Retinal pigment epithelial cell (primary cell): ENCODE data around the gene HSD17B12.

Source experiments
- DNase-seq: peaks from one replicate; pipeline ENCODE4 v3.0.0-alpha.2; 2010; ENCODE audit warnings: low read depth
- H3K4me3 ChIP-seq: 2 replicates; pipeline ENCODE4 v1.5.1; 2011; ENCODE audit warnings: mild to moderate bottlenecking, low read length, control low read depth, moderate library complexity
- TF ChIP-seq, protein P1 (sequence below): conservative IDR thresholded peaks from 2 replicates; pipeline ENCODE4 v1.5.1; 2011; ENCODE audit warnings: low read depth, low read length, control low read depth, inconsistent platforms

The HSD17B12 gene

DNA sequence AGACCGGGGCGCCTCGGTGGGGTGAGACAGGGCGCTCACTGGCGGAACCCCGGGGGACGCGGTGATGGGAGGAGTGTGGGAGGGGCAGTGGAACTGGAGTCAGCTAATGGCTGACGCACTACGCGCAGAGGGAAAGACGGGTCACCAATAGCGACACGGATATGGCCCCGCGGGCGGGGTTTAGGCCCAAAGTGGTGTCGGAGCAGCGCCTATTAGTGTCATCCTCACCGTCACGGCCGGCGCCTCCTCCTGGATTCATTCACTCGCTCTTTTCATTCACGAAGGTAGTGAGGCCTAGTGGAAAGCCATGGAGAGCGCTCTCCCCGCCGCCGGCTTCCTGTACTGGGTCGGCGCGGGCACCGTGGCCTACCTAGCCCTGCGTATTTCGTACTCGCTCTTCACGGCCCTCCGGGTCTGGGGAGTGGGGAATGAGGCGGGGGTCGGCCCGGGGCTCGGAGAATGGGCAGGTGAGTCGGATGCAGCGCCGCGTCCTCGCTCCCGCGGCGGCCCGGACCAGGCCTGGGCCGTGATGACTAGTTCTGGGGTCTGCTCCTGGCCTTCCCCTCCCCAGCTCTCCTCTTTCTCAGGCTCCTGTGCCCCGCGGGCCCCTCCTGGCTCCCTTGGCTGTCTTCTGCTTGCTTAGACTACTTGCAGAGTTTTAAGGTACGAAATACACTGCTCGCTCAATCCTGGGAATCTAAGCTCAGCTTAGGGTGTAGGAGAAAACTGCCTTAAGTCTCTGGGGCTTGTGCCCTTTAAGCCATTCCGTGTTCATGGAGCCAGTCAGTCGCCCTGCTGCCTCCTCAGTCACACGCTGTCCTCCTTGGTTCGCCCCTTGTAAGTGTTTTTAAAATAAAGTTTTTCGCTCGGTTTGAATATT lies at the start of gene HSD17B12:
Gene HSD17B12, plus strand, starts transcription at position 218 of the 880 bp plus-strand sequence. Its CDS starts 90 bp downstream, at position 308.
- TF ChIP-seq, protein P1, sequence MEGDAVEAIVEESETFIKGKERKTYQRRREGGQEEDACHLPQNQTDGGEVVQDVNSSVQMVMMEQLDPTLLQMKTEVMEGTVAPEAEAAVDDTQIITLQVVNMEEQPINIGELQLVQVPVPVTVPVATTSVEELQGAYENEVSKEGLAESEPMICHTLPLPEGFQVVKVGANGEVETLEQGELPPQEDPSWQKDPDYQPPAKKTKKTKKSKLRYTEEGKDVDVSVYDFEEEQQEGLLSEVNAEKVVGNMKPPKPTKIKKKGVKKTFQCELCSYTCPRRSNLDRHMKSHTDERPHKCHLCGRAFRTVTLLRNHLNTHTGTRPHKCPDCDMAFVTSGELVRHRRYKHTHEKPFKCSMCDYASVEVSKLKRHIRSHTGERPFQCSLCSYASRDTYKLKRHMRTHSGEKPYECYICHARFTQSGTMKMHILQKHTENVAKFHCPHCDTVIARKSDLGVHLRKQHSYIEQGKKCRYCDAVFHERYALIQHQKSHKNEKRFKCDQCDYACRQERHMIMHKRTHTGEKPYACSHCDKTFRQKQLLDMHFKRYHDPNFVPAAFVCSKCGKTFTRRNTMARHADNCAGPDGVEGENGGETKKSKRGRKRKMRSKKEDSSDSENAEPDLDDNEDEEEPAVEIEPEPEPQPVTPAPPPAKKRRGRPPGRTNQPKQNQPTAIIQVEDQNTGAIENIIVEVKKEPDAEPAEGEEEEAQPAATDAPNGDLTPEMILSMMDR: no peak
- H3K4me3 ChIP-seq: peak within 1 kb of the TSS; percentile 90
- DNase-seq: peak; percentile 98

DNA sequence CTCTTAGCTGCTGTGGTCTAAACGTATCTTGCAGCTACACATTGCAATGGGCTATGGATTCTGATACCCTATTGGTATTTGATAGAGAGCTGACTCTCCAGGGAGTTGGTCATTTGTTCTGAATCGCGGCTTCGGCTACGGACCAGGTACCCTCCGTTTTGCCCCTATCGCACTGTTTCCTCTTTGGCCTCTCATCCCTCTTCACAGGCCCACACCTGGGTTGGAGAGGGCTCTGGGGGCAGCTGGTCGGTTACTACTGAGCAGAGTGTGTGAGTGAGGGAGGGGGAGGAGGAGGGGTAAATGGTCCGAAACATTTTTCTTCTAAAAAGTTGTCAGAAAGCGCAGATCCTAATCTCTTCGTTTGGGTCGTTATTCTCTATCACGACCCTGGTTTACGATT lies 48.8 kb upstream of the HSD17B12 start:
- TF ChIP-seq, protein P1: no peak
- no peak for DNase-seq
- H3K4me3 ChIP-seq: no peak overlapping the region

DNA sequence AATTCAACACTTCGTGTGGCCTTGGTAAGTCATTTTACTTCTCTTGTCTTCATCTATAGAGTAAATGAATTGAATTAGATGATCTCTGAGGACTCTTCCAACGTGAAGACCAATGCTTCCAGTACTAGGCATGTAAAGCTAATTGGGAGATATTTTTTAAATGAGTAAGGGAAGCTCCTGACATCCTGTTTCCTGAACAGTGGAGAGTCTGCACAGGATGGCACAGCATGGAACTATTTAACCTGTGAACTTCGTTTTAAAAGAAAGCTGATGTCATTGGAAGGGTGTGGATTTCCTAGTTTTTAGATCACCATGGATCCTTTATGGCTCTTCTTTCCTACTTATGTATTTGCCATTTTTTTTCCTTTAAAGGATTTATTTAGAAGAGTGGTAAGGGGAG lies 48.4 kb upstream of the HSD17B12 start:
- TF ChIP-seq, protein P1: no peak
- no peak overlapping the region for H3K4me3 ChIP-seq
- DNase-seq: no peak

DNA sequence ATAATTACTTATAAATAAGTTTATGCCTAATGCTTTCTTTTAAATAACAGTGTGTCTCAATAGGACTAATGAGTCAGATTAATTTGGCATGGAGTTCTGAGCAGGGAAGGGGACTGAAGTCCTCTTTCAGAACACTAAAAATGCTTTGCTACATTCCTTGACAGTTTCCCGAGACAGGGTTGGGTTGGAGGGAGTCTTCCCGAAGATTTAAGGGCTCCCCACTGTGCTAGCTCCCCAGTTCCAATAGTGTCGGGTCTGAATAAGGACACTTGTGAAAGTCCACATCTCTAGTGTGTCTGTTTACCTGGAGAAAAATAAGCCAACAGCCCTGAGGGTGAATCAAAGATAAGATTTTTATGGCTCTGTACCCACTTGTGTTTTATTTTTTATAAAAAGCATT lies 41.8 kb upstream of the HSD17B12 start:
- H3K4me3 ChIP-seq: no peak overlapping the region
- TF ChIP-seq, protein P1: no peak
- DNase-seq: no peak

DNA sequence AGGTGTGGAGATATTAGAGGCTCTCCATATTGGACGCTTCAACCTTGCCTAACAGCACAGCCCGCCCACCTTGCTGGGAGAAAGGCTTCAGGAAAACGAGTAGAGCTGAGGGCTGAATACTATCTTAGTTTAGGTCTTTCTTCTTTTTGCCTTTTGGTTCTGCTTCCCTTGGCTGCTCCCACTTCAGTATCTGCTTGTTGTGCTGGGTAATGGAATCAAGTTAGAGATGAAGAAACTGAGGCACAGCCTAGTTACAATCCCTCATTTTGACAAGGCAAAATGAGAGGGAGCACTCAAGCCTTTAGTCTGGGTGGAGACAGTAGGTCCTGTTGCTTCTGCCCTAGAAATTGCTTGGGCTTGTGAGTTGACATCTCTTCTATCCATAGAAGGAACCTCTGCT lies 41.3 kb upstream of the HSD17B12 start:
- TF ChIP-seq, protein P1: no peak
- no peak for DNase-seq
- H3K4me3 ChIP-seq: no peak overlapping the region

DNA sequence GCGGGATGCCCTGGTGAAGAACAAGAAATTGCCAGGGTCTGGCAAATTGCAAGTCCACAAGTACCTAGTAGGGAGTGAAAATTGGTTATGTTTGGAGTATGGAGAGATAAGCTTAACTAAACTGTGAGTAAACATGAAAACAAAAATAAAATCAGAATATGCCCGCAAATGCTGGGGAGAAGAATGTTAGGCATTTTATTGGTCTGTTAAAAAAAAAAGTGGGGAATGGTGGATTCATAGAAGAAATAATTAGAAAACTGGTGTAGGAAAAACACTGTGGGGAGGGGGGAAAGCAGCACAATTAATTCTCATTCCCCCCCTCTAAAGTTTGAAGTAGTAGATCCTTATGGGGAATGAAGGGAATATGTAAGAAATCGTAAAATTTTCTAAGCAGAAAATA lies 40.6 kb upstream of the HSD17B12 start:
- TF ChIP-seq, protein P1: no peak
- no peak overlapping the region for H3K4me3 ChIP-seq
- no peak for DNase-seq
